Measurements from ENCODE around the gene THEMIS2.
"Not testable (repeated sequence)": the region's sequence is repeated elsewhere in the genome, so short reads cannot be mapped to it uniquely, and the experiment has no call there.

THEMIS2 gene

DNA sequence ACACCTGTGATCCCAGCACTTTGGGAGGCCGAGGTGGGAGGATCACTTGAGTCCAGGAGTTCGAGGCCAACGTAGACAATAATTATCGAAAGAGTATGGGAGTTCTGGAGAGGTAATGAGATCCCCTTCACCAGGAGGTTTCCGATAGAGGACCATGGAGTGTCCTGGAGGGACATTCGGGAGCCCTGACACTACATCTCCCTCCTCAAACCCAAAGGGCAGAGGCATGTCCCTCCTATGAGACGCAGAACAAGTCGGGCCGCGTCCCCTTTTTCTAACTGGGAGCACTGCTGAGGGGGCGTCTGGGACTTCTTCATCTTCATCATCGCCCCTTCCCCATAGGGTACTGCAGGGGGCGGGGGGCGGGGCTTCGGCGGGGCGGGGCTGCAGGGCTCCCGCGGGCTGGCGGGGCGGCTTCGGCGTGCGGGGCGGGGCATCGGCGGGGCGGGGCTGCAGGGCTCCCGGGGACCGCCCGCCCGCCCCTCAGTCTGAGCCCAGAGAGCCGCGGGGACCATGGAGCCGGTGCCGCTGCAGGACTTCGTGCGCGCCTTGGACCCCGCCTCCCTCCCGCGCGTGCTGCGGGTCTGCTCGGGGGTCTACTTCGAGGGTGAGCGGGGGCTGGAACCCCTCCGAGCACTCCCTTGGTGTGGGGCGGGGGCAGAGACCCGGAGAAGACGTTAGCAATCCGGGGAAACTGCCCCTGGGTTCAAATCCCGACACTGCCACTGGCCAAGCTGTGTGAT is at the start of gene THEMIS2:
THEMIS2 (plus strand) TSS at position 486 of the 743 bp plus-strand sequence; CDS start at position 514, 28 bp downstream.
- DNase-seq: peak; percentile 36

DNA sequence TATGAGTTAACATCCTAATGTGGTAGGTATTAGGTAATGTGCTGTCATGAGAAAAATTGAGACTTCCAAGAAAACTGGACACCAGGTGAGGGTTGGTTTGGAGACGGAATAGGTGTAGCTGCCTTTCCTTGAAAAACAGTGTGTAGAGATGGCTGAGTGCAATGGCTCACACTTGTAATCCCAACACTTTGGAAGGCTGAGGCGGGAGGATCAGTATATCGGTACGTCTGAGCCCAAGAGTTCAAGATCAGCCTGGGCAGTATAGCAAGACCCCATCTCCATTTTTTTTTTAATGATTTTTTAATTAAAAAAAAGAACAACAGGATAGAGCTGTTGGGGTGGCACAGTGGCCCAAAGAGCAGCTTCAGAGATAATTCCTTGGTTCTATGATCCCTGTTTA is 48.6 kb upstream of the THEMIS2 start:
- no peak for DNase-seq

DNA sequence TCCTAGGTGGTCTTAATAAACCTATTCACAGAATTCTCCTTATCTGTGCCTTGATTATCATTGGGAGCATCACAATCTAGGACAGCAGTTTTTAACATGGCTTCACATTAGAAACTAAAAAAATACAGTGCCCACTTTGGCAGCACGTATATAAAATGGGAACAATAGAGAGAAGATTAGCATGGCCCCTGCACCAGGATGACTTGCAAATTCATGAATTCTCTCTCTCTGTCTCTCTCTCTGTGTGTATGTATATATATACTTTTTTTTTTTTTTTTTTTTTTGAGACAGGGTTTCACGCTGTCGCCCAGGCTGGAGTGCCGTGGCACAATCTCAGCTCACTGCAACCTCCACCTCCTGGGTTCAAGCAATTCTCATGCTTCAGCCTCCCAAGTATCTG is 47.9 kb upstream of the THEMIS2 start:
- DNase-seq: no peak

DNA sequence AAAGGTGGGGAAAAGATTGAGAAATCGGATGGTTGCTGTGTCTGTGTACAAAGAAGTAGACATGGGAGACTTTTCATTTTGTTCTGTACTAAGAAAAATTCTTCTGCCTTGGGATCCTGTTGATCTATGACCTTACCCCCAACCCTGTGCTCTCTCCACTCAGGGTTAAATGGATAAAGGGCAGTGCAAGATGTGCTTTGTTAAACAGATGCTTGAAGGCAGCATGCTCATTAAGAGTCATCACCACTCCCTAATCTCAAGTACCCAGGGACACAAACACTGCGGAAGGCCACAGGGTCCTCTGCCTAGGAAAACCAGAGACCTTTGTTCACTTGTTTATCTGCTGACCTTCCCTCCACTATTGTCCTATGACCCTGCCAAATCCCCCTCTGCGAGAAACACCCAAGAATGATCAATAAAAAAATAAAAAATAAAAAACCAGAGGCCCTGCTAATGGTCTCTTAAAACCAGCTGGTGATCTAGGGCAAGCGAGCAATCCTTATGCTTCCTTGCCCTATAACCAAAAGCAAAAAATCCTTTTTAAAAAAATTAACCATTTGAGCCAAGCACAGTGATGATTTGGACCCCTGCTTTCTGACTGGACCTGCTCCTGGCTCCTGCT is 42.9 kb upstream of the THEMIS2 start:
- not testable (repeated sequence) for DNase-seq

DNA sequence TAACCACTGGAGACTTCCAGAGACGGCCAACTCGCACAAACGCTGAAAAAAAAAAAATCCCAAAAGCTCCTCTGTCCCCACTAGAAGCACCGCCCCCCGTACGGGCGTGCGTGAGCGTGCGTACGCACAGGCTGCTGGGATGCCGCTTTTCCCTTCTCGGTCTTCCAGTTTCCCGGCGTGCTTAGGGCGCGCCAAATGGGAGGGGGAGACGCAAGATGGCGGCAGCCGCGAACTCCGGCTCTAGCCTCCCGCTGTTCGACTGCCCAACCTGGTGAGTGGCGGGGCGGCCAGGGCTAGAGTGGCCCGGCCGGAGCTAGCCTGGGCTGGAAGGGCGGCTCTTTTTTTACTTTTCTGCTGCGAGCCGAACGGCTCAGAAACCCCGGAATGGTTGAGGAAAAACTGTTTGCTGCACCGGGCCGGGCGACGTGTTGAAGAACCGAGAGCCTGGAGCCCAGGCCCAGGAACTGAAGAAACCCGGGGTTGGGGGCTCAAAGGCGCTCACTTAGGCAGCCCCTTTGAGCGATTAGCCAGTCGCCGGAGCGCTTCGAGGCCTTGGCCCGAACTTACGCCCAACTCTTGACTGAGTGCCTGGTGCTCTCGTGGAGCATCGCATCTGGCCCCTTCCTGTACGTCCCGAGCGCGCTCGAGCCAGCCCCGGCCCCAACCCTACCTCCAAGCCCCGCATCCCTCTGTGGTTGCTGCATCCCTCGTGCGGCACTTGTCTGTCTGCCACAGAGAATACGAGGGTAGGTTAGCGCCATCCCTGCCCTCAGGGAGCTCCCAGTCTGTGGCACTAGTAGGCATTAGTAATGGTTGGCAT is 41.5 kb upstream of the THEMIS2 start, which contains the start of gene PPP1R8:
PPP1R8 (plus strand) TSS at position 162 of the 820 bp plus-strand sequence; CDS start at position 216, 54 bp downstream.
- DNase-seq: peak; percentile 96

DNA sequence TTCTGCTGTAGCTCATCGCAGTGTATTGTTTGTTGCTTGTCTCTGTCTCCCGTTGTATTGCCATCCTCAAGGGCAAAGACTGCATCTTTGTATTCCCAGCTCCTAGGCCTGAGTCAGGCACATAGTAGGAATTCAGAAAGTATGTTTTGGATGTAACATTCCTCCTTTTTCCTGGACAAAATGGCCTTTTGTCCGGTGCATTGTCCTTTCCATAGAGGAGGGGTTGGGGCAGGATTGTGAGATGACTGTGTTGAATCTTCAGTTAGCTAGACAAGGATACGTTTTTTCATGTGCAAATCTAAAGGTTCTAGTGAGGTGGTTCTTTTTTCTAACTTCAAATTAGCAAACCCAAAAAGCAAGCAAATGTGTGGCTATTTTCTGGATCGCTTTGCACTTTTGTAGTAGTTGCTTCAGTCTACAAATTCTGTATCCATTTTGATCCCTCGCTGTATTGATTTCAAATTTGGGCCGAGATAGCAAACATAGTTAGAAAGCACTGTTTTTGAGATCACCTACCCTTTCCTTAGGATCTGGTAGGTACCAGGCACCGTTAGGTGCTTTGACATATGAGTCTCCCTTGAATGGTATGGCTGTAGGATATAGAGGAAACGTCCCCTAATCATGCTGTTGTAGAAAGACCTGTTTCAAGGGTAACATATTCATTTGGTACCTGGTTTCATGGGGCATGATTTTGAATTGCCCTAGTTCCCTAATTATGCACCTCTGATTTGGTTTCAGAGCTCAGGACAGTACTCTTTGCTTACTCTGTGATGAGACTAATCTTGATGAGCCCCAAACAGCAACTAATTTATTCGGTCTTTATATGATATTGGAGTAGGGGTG is 40.6 kb upstream of the THEMIS2 start:
- DNase-seq: no peak

DNA sequence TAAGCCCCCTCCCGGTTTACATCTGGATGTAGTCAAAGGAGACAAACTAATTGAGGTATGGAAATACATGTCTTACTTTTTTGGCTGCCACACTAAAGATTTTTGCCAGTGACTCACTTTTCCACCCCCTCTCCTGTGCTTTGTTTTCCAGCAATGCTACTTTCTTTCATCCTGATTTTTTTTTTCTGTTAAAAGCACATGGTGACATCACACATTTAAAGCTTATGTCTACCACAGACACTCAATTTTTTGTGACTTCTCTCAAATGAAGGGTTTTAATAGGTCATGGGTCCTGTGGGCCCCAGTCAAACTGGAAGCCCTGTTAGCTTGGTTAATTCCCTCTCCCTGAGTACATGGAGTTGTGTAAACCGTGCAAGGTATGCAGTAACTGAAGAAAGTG is 39.6 kb upstream of the THEMIS2 start:
- DNase-seq: peak; percentile 58

DNA sequence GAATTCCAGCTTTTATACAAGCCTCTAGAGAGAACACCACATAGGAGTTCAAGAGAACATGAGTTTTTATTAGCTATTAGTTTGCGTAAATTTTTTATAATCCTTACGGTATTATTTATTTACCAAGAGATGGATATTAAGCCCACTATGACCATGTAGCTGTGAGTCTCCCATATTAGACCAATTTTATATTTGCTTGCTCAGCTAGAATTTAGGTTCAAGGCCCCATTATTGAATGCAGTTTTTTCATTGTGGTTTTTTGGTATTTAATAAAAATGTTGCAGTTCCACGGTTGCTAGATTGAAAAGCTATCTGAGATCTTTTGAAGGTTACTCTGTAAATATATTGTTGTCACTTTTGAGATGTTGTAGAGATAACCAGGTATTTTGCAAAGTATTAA is 38.9 kb upstream of the THEMIS2 start:
- DNase-seq: no peak

DNA sequence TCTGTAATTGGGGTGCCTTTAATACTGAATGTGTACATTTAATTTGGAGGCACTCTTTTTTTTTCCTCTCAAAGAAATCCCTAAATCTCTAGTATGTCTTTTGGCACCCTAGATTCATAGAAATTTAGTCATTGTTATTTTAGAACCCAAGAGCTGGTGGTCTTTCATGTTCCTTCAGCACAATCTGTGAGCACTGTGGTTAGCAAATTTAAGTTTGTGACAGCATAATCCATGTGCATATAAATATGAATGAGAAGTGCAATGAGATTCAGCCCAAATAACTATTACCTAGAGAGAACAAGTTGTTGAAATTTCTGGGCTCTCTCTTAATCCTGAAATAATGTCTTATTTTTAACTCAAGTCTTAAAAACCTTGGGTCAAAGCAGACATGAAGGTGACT is 37.3 kb upstream of the THEMIS2 start:
- no peak for DNase-seq

DNA sequence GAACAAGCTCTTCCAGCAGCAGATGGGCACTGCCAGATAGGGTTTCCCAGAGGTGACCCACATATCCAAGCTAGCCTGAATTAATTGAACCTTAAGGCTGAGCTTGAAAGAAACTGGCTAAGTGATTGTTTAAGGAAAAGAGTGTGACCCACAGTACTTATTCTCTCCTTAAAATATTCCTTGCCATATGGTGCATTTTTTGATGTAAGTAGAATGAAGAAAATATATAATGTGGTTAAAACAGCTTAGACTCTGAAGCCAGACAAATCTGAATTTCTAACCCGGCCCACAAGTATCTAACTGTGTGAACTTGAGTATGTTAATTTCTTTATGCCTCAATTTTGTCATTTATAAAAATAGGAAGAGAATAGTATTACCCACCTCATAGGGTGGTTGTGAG is 36.8 kb upstream of the THEMIS2 start:
- DNase-seq: no peak

DNA sequence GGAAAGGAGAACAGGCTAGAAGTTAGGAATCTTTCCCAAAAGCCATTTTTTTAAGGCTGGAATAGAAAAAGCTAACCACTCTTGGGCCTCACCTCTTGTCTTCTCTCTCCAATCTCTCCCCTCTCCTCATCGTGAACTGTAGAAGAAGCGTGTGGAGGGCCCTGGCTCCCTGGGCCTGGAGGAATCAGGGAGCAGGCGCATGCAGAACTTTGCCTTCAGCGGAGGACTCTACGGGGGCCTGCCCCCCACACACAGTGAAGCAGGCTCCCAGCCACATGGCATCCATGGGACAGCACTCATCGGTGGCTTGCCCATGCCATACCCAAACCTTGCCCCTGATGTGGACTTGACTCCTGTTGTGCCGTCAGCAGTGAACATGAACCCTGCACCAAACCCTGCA is 22.4 kb upstream of the THEMIS2 start:
- DNase-seq: no peak

DNA sequence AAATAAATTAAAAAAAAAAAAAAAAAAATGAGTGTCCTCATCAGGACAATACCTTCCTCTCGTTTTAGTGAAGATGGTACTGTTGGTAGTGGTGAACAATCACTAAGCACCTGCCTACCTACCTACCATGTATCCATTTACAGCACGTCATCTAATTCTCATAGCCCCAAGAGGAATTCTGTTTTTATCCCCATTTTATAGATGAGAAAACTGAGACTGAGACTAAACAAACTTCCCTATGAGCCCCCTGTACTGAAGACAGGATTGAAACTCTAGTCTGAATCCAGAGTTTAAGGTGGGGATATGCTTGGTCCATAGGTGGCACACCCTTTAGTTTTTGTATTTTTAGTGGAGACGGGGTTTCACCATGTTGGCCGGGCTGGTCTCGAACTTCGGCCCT is 17.3 kb upstream of the THEMIS2 start:
- DNase-seq: no peak

DNA sequence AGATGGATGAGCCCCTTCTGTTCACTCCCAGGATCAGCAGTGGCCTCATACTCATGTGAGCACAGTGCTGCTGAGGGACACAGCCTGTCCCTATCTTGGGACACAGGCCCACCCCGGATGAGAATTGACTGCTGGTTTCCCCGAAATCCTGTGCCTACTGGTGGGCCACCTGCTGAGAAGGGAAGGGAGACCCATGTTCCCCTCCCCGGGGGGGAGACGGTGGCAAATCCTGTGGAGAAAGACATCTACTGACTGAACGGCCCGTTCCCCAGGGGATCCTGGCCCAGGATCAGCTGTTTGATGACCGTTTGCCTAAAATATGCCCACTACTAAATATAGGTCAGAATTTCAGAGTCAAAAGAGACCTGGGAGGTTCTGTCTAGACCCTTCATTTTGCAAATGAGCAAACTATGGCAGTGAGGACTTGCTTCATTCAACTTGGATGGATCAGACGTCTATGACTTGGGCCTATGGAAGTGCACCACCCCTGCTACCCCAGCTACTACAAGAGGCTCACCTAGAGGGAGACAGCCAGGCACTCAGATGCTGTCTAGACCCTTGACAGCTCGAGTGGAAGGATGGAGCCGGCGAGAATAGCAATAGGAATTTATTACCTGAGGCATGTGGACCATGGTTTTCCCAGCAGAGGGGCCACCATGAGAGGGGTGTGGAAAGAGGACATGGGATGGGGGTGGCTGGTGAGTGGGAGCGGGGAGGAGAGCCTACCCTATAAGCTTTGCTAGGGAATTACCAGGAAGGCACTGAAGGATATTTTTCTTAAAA is 15.6 kb upstream of the THEMIS2 start:
- no peak for DNase-seq

DNA sequence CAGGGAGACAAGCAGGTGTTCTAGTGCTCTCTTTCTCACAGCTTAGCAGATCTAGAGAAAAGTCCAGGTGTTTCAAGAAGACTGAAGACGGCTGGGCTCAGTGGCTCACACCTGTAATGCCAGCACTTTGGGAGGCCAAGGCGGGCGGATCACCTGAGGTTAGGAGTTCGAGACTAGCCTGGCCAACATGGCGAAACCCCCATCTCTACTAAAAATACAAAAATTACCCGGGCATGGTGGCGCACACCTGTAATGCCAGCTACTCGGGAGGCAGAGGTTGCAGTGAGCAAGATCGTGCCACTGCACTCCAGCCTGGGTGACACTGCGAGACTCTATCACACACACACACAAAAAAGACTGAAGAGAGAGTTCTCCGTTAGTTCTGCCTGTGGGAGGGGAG is 14.8 kb upstream of the THEMIS2 start:
- not testable (repeated sequence) for DNase-seq

DNA sequence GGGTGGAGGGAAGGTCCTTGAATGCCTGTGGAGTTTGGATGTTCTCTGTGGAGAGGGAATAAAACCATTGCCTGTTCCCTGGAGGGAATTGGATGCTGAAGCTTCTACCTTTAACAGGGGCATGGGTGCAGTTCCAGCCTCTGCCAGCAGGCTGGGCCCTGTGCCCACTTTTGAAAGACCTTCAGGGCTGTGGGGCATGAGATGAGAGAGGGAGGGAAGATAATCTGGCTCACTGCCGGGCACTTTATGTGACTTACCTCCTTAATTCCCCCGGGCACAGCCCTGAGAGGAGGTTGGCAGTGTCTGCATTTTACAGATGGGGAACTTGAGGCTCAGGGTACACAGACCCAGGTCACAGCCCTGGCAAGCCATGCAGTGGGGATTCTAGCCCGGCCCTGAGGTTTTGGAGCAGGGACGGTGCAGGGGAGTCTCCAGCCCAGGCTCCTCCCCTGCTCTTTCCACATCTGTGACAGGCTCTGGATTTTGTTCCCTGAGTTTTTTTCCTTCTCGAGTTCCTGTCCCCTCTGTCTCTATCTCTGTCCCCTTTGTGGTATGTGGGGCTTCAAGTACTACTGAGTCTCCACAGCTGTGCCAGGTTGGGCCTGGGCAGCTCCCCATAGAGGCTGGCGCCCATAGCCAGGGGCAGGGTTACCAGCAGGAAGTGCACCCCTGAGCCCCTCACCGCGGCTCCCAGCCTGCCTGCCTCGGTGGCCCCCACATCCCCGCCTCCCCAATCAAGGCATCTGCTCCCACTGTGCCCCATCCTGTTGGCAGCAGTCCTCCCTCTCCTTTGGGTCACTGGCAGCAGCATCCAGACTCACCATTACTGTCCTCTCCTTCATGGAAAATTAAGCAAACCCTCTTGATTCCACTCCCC is 14.0 kb upstream of the THEMIS2 start:
- DNase-seq: peak; percentile 80

DNA sequence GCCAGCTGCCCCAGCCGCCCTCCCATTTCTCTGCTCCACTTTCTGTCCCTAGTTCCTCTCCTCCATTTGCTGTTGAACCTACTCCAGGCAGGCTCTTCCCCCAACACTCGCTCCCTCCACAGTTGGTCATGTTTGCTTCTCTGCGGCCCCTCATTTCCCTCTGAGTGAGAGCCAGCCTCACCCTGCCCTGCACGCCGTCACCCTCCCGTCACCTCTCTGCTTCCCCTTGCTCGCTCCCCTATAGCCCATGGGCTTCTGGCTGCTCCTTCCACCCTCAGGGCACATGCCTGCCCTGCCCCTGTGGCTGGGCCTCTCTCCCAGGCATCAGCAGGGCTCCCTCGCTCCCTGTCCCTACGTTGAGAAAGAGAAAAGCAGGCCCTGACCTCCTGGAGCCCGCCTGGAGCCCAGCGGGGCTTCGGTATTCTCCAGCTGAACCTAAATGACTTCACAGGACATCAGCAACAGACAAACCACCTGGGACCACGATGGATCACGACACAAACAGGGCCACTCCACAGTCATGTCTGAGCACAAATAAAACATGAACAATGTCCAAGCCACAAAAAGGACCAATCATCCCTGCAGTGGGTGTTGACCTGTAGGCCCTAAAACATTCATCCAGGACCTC is 13.3 kb upstream of the THEMIS2 start:
- DNase-seq: no peak

DNA sequence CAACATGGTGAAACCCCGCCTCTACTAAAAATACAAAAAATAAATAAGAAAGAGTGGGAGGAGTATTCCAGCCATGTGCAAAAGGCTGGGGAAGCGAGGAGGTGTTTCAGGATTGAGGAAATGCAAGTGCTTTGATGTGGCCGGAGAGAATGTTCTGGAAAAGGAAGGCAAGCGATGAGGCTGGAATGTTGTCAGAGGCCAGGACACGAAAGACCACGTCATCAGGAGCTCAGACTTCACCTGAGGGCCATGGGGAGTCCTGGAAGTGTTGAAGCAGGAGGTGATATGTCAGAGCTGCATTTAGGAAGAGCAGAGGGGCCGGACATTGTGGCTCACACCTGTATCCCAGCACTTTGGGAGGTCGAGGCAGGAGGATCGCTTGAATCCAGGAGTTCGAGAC is 10.9 kb upstream of the THEMIS2 start:
- no peak for DNase-seq

DNA sequence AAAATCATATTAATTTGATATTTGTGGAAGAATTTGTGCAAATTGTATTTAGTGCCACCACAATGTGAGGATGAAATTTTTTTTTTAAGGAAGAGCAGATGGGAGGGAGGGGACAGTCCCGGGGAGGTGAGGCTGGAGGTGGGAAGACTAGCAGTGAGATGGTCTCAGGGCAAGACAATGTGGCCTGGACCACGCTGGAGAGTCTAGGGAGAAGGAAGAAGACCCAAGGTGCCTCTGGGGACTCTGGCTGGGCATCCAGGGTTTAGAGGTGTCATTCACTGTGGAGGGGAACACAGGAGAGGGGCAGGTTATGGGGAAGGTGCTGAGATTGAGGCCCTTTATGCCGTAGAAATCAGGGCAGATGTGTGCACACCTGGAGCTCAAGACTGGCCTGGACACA is 10.3 kb upstream of the THEMIS2 start:
- DNase-seq: no peak

DNA sequence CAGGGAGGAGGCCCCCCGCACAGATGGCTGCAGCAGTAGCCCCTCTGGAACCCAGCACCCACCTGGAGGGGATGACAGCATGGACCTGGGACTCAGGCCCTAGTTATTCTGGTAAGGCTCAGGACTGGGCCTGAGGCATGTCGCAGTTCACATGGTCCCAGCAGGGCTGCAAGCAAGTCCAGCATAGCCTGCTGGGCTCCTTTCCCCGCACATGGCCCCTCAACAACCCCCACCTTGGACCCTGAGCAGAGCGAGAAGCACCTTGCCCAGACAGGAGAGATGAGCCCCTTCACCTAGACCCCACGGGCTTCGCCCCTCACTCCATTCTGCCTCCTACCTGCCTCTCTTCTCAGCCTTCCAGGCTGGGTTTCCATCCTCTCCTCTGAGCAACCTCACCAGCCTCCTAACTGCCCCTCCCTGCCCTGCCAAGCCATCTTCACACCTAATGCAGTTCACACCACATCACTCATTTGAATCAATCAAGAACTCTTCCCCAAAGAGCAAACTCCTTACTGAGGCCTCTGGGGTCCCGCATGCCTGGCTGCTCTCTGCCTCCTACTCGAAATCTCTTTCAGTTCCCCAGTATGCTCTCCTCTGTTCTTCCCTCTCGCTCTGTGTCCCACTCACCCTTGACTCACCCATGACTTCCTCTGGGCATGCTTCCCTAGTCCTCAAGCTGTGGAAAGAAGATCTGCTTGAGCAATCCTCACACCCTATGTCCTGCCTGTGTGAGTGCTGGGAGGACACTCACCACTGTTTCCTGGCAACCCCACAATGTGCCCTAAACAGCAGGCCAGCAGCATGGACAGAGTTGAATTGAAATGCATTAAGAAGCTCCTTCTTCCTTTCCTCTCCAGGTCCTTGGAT is 9.4 kb upstream of the THEMIS2 start:
- DNase-seq: peak; percentile 93
